ENCODE data around the gene PRR14.

DNA sequence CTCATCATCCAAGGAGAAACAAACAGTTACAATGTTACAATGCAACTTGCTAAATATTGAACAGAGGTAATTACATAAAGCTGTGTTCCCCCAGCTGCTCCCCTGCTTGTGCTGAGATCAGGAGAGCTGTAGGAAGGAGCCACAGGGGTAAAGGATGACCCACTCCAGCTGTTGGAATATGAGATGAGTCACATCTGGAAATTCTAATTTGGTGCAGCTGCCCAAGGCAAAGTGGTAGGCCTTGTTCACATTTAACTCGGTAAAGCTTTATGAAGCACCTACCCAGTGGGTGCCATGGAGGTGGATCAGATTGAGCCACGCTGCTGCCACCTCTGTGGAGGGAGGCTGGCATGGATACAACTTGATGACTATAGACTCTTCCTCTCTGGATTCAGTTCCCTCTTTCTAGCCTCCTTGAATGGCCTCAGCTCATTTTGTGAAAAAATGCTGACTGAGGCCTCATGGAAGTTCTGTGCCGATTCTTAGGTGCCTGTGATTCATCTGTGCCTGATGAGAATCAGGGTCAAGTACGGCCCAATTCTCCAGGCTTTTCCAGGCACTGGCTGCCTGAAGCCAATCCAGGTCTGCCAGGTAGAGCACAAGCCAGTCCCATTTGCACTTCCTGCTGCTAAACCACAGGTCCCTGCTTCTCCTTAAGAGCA is 48.0 kb upstream of the PRR14 start:
- TF ChIP-seq CTCF (conservative IDR thresholded peaks at IDR 0.05 in 1 of 2, IDR thresholded peaks at IDR 0.05 in 1 of 2; ENCODE audit: extremely low read depth in 1 of 2, insufficient read depth in 1 of 2, low read depth in 1 of 2, low read length in 2 of 2) (no peak), EZH2 (IDR thresholded peaks at IDR 0.05; ENCODE audit: borderline replicate concordance, low read length) (no peak)
